Upper lobe of left lung (tissue), 6 donors: ENCODE data around the gene KATNBL1. TPM values are rescaled to one million over a fixed set of nuclear protein-coding genes. Genes with fewer than 3 reads are reported as not detected.

Experiments used
- ATAC-seq, 2 donors: fragments of 200-7000 bp; cut with Tn5 transposase; one replicate each; pipeline ENCODE4 v1.9.1; 2022; ENCODE audit warnings: mild to moderate bottlenecking in 2 of 2, moderate library complexity in 2 of 2; ENCODE audit not compliant: low FRiP score in 2 of 2
- DNase-seq, 2 donors: peaks; one replicate each; pipeline ENCODE4 v3.0.0-alpha.2; 2019 to 2020
- H3K27ac ChIP-seq, 4 donors: fragments of 200-600 bp; sonication (generic); one replicate each; pipeline ENCODE4 v1.5.1; 2016 to 2019
- H3K27me3 ChIP-seq, 4 donors: fragments of 200-600 bp; sonication (generic); one replicate each; pipeline ENCODE4 v1.5.1; 2017 to 2019
- H3K36me3 ChIP-seq, 4 donors: fragments of 200-600 bp; sonication (generic); one replicate each; pipeline ENCODE4 v1.5.1; 2016 to 2019
- H3K4me1 ChIP-seq, 4 donors: fragments of 200-600 bp; sonication (generic); one replicate each; pipeline ENCODE4 v1.5.1; 2018 to 2019
- H3K4me3 ChIP-seq, 4 donors: fragments of 200-600 bp; sonication (generic); one replicate each; pipeline ENCODE4 v1.5.1; 2017 to 2019; ENCODE audit warnings: mild to moderate bottlenecking in 2 of 4, moderate library complexity in 1 of 4
- H3K9me3 ChIP-seq, 4 donors: fragments of 200-600 bp; sonication (generic); one replicate each; pipeline ENCODE4 v1.5.1; 2018 to 2019
- CTCF ChIP-seq, 6 experiments: fragments of 450-650 bp in 4 of 6; fragments of 200-600 bp in 2 of 6; sonication (generic) in 2 of 6; IDR thresholded peaks; one replicate each; pipeline ENCODE4 v1.5.1; 2016 to 2019; ENCODE audit warnings: antibody characterized with exemption in 6 of 6
- EP300 ChIP-seq, 4 donors: sonication (generic); formaldehyde crosslinking; IDR thresholded peaks; one replicate each; pipeline ENCODE4 v1.5.1; 2017; ENCODE audit warnings: antibody characterized with exemption in 4 of 4, control low read depth in 2 of 4
- POLR2A ChIP-seq, 4 donors: fragments of 450-650 bp; IDR thresholded peaks; one replicate each; pipeline ENCODE4 v1.5.1; 2016 to 2017; ENCODE audit warnings: antibody characterized with exemption in 4 of 4, mild to moderate bottlenecking in 2 of 4
- POLR2AphosphoS5 ChIP-seq, 2 donors: sonication (generic); formaldehyde crosslinking; IDR thresholded peaks; one replicate each; pipeline ENCODE4 v1.5.1; 2017; ENCODE audit warnings: antibody characterized with exemption in 2 of 2
- WGBS, 2 donors: methylation state at CpG; one replicate each; pipeline ENCODE4 v1.1.5; 2017 to 2018; 5-methylcytosine and 5-hydroxymethylcytosine counted together
- total RNA-seq, 6 donors: library from RNA; depleted of rRNA in 4 of 6; stranded (reverse); fragments of >200 nt in 4 of 6; gene quantifications; one replicate each; pipeline versions ENCODE4 v1.1.0 to v1.2.1, GENCODE V29; 2016 to 2021
- donor health status: DM: no; HTN: no; CAD: no; lungs with moderate emphysema.
- donor health status: DM: no; HTN: yes; CAD: no; lungs with severe emphysema.

KATNBL1 gene
- total RNA-seq, 6 donors from 2014 or later = 26.5 to 71.2 (median 55.2) TPM

- Histone ChIP-seq H3K4me3 (no peak overlapping the region), H3K9me3 (no peaks in the 10 kb centered on the region), H3K27me3 (no peaks in the 10 kb centered on the region), H3K4me1 (no peaks in the 10 kb centered on the region), H3K27ac (no peak overlapping the region), H3K36me3 (no peaks in the 10 kb centered on the region)
- WGBS, 2 donors = 70 to 89% methylated on average over 2 of the region's 2 CpGs
- DNase-seq (no peak), ATAC-seq (no peak)
- no peak for TF ChIP-seq EP300 (IDR thresholded peaks at IDR 0.05)
- TF ChIP-seq POLR2AphosphoS5 (IDR thresholded peaks at IDR 0.05) = no peak
- TF ChIP-seq POLR2A (IDR thresholded peaks at IDR 0.05) = no peak
- TF ChIP-seq CTCF (IDR thresholded peaks at IDR 0.05) = no peak
Observed at GRCh38 chr15:34116620-34117019, 93.3 kb downstream of the KATNBL1 start.

- H3K4me3 ChIP-seq = no peak overlapping the region
- H3K4me1 ChIP-seq = no peaks in the 10 kb centered on the region
- 61 to 92% methylated on average over 3 of the region's 3 CpGs for WGBS, 2 donors
- no peak overlapping the region for H3K27ac ChIP-seq
- H3K9me3 ChIP-seq = no peaks in the 10 kb centered on the region
- ATAC-seq (peak in 1 of 2 donors; percentile 46), DNase-seq (no peak)
- H3K36me3 ChIP-seq = no peaks in the 10 kb centered on the region
- TF ChIP-seq POLR2AphosphoS5 (IDR thresholded peaks at IDR 0.05) (no peak), EP300 (IDR thresholded peaks at IDR 0.05) (no peak)
- H3K27me3 ChIP-seq = no peaks in the 10 kb centered on the region
Observed at GRCh38 chr15:34114739-34115138, 95.2 kb downstream of the KATNBL1 start.

- no peaks in the 10 kb centered on the region for H3K27me3 ChIP-seq
- no peak for ATAC-seq
- no peaks in the 10 kb centered on the region for H3K4me1 ChIP-seq
- no peaks in the 10 kb centered on the region for H3K9me3 ChIP-seq
- H3K4me3 ChIP-seq = no peak overlapping the region
- WGBS, 2 donors = 73 to 75% methylated on average over 2 of the region's 2 CpGs
- TF ChIP-seq POLR2A (IDR thresholded peaks at IDR 0.05) (no peak), CTCF (IDR thresholded peaks at IDR 0.05) (no peak), EP300 (IDR thresholded peaks at IDR 0.05) (no peak), POLR2AphosphoS5 (IDR thresholded peaks at IDR 0.05) (no peak)
- H3K36me3 ChIP-seq = no peaks in the 10 kb centered on the region
- no peak for DNase-seq
- no peak overlapping the region for H3K27ac ChIP-seq
Observed at GRCh38 chr15:34114215-34114614, 95.7 kb downstream of the KATNBL1 start.

- Histone ChIP-seq H3K4me3 (no peak overlapping the region), H3K9me3 (no peaks in the 10 kb centered on the region), H3K36me3 (no peaks in the 10 kb centered on the region), H3K27me3 (no peaks in the 10 kb centered on the region), H3K27ac (no peak overlapping the region), H3K4me1 (no peaks in the 10 kb centered on the region)
- DNase-seq = no peak
- no peak for ATAC-seq
- TF ChIP-seq CTCF (IDR thresholded peaks at IDR 0.05) (no peak), POLR2A (IDR thresholded peaks at IDR 0.05) (no peak), EP300 (IDR thresholded peaks at IDR 0.05) (no peak), POLR2AphosphoS5 (IDR thresholded peaks at IDR 0.05) (no peak)
- WGBS, 2 donors = 71 to 77% methylated on average over 6 of the region's 6 CpGs
Observed at GRCh38 chr15:34111488-34111887, 98.4 kb downstream of the KATNBL1 start.

GRCh38 chr15:34109797-34110663 lies 99.9 kb downstream of the KATNBL1 start:
- no peaks in the 10 kb centered on the region for H3K4me1 ChIP-seq
- H3K9me3 ChIP-seq = no peaks in the 10 kb centered on the region
- peak in 4 of 6 experiments; percentile 20 to 42 (median 32) for TF ChIP-seq CTCF (IDR thresholded peaks at IDR 0.05)
- no peak for TF ChIP-seq POLR2AphosphoS5 (IDR thresholded peaks at IDR 0.05)
- DNase-seq = no peak
- H3K27ac ChIP-seq = no peak overlapping the region
- H3K4me3 ChIP-seq = no peak overlapping the region
- 69 to 76% methylated on average over 5 of the region's 5 CpGs for WGBS, 2 donors
- no peak for ATAC-seq
- no peaks in the 10 kb centered on the region for H3K27me3 ChIP-seq
- no peaks in the 10 kb centered on the region for H3K36me3 ChIP-seq
